HEK293 (cell line): Measurements from ENCODE around the gene CTRB1.

Experiments
- CTCF ChIA-PET: fragments of 350-600 bp; formaldehyde crosslinking; extraction: SDS; loops from one replicate; lab custom pipeline; 2021; ENCODE audit warnings: antibody characterized with exemption; lab: Yijun Ruan, JAX
- POLR2A ChIA-PET: fragments of 300-600 bp; formaldehyde crosslinking; extraction: SDS; loops from one replicate; lab custom pipeline; 2020; ENCODE audit warnings: antibody characterized with exemption, inconsistent platforms; lab: Yijun Ruan, JAX
- H3K27ac ChIP-seq: fragments of 200-500 bp; sonication (Bioruptor generic); 2 replicates; pipeline ENCODE4 v1.5.1; 2014; ENCODE audit warnings: low read depth, low read length, control low read depth, inconsistent platforms; ENCODE audit errors: extremely low read depth
- H3K36me3 ChIP-seq, 2 experiments: fragments of 200-500 bp in 1 of 2; sonication (Bioruptor generic) in 1 of 2; 1 replicate in 1 of 2; 2 replicates in 1 of 2; pipeline ENCODE4 v1.5.1; 2014 to 2017; ENCODE audit warnings: inconsistent platforms in 2 of 2, low read length in 2 of 2; ENCODE audit not compliant: control insufficient read depth in 2 of 2, insufficient read depth in 1 of 2
- H3K4me1 ChIP-seq: fragments of 200-500 bp; sonication (Bioruptor generic); 2 replicates; pipeline ENCODE4 v1.5.1; 2014; ENCODE audit warnings: mild to moderate bottlenecking, low read length, inconsistent platforms; ENCODE audit not compliant: control insufficient read depth, insufficient read depth
- H3K4me3 ChIP-seq: 2 replicates; pipeline ENCODE4 v1.5.1; 2011; ENCODE audit warnings: low read depth, mild to moderate bottlenecking, control low read depth, low read length, moderate library complexity
- H3K9me3 ChIP-seq: fragments of 200-500 bp; sonication (Bioruptor generic); 2 replicates; pipeline ENCODE4 v1.5.1; 2014; ENCODE audit warnings: low read depth, low read length, inconsistent platforms; ENCODE audit not compliant: control insufficient read depth, insufficient read depth
- AEBP2 ChIP-seq: fragments of 450-650 bp; formaldehyde crosslinking; IDR thresholded peaks from 2 replicates; pipeline ENCODE4 v1.5.1; 2016; ENCODE audit warnings: missing biosample characterization, missing genetic modification characterization, borderline replicate concordance
- KLF1 ChIP-seq: fragments of 450-650 bp; formaldehyde crosslinking; IDR thresholded peaks from 2 replicates; pipeline ENCODE4 v1.5.1; 2016; ENCODE audit warnings: missing biosample characterization, missing genetic modification characterization
- KLF9 ChIP-seq: fragments of 450-650 bp; formaldehyde crosslinking; IDR thresholded peaks from 2 replicates; pipeline ENCODE4 v1.5.1; 2016; ENCODE audit warnings: missing biosample characterization, missing genetic modification characterization, low read depth
- PRDM10 ChIP-seq: fragments of 450-650 bp; formaldehyde crosslinking; IDR thresholded peaks from 2 replicates; pipeline ENCODE4 v1.5.1; 2016; ENCODE audit warnings: missing biosample characterization, missing genetic modification characterization
- RBAK ChIP-seq: fragments of 450-650 bp; formaldehyde crosslinking; IDR thresholded peaks from 2 replicates; pipeline ENCODE4 v1.5.1; 2016; ENCODE audit warnings: missing biosample characterization, missing genetic modification characterization
- SALL2 ChIP-seq: fragments of 450-650 bp; formaldehyde crosslinking; IDR thresholded peaks from 2 replicates; pipeline ENCODE4 v1.5.0; 2017; ENCODE audit warnings: missing biosample characterization, mild to moderate bottlenecking, missing genetic modification characterization, borderline replicate concordance
- TRIM28 ChIP-seq: IDR thresholded peaks from 2 replicates; pipeline ENCODE4 v1.6.1; 2011; ENCODE audit warnings: low read length, control low read depth, borderline replicate concordance
- ZBTB1 ChIP-seq: fragments of 450-650 bp; formaldehyde crosslinking; IDR thresholded peaks from 2 replicates; pipeline ENCODE4 v1.5.1; 2016; ENCODE audit warnings: missing biosample characterization, missing genetic modification characterization
- ZBTB17 ChIP-seq: fragments of 450-650 bp; formaldehyde crosslinking; IDR thresholded peaks from 2 replicates; pipeline ENCODE4 v1.5.1; 2016; ENCODE audit warnings: missing biosample characterization, missing genetic modification characterization
- ZEB2 ChIP-seq: fragments of 450-650 bp; formaldehyde crosslinking; IDR thresholded peaks from 2 replicates; pipeline ENCODE4 v1.5.1; 2016; ENCODE audit warnings: missing biosample characterization, missing genetic modification characterization
- ZFHX2 ChIP-seq: fragments of 450-650 bp; formaldehyde crosslinking; conservative IDR thresholded peaks from 2 replicates; pipeline ENCODE4 v1.5.1; 2016; ENCODE audit warnings: missing biosample characterization, missing genetic modification characterization
- ZNF10 ChIP-seq: fragments of 450-650 bp; formaldehyde crosslinking; IDR thresholded peaks from 2 replicates; pipeline ENCODE4 v1.5.1; 2017; ENCODE audit warnings: missing biosample characterization, missing genetic modification characterization
- ZNF132 ChIP-seq: fragments of 450-650 bp; formaldehyde crosslinking; IDR thresholded peaks from 2 replicates; pipeline ENCODE4 v1.5.1; 2017; ENCODE audit warnings: missing biosample characterization, missing genetic modification characterization, borderline replicate concordance
- ZNF133 ChIP-seq: fragments of 450-650 bp; formaldehyde crosslinking; IDR thresholded peaks from 2 replicates; pipeline ENCODE4 v1.5.1; 2016; ENCODE audit warnings: missing biosample characterization, missing genetic modification characterization
- ZNF174 ChIP-seq: fragments of 450-650 bp; formaldehyde crosslinking; IDR thresholded peaks from 2 replicates; pipeline ENCODE4 v1.5.0; 2017; ENCODE audit warnings: missing biosample characterization, mild to moderate bottlenecking, missing genetic modification characterization
- ZNF202 ChIP-seq: fragments of 450-650 bp; formaldehyde crosslinking; IDR thresholded peaks from 2 replicates; pipeline ENCODE4 v1.5.1; 2016; ENCODE audit warnings: missing biosample characterization, missing genetic modification characterization, borderline replicate concordance
- ZNF24 ChIP-seq: fragments of 450-650 bp; formaldehyde crosslinking; IDR thresholded peaks from 2 replicates; pipeline ENCODE4 v1.5.1; 2016; ENCODE audit warnings: missing biosample characterization, missing genetic modification characterization
- ZNF266 ChIP-seq: fragments of 450-650 bp; formaldehyde crosslinking; IDR thresholded peaks from 2 replicates; pipeline ENCODE4 v1.5.1; 2016; ENCODE audit warnings: missing biosample characterization, missing genetic modification characterization, low read depth
- ZNF274 ChIP-seq, 2 experiments: fragments of 200-500 bp in 1 of 2; fragments of 450-650 bp in 1 of 2; sonication (Bioruptor generic) in 1 of 2; formaldehyde crosslinking in 1 of 2; IDR thresholded peaks; 2 replicates each; pipeline versions ENCODE4 v1.5.1 to v1.6.1; 2014 to 2016; ENCODE audit warnings: borderline replicate concordance in 1 of 2, inconsistent platforms in 1 of 2, low read length in 1 of 2, missing biosample characterization in 1 of 2, missing genetic modification characterization in 1 of 2
- ZNF280C ChIP-seq: fragments of 450-650 bp; formaldehyde crosslinking; IDR thresholded peaks from 2 replicates; pipeline ENCODE4 v1.5.1; 2016; ENCODE audit warnings: missing biosample characterization, missing genetic modification characterization
- ZNF354C ChIP-seq: fragments of 450-650 bp; formaldehyde crosslinking; IDR thresholded peaks from 2 replicates; pipeline ENCODE4 v1.5.1; 2016; ENCODE audit warnings: missing biosample characterization, missing genetic modification characterization, low read depth, borderline replicate concordance
- ZNF433 ChIP-seq: fragments of 450-650 bp; formaldehyde crosslinking; IDR thresholded peaks from 2 replicates; pipeline ENCODE4 v1.5.1; 2016; ENCODE audit warnings: missing biosample characterization, missing genetic modification characterization, low read depth
- ZNF529 ChIP-seq: fragments of 450-650 bp; formaldehyde crosslinking; IDR thresholded peaks from 2 replicates; pipeline ENCODE4 v1.5.1; 2017; ENCODE audit warnings: missing genetic modification characterization, missing biosample characterization; ENCODE audit not compliant: insufficient replicate concordance
- ZNF561 ChIP-seq: fragments of 450-650 bp; IDR thresholded peaks from 2 replicates; pipeline ENCODE4 v1.5.1; 2018; ENCODE audit warnings: missing biosample characterization, missing genetic modification characterization, borderline replicate concordance
- ZNF660 ChIP-seq: fragments of 450-650 bp; IDR thresholded peaks from 2 replicates; pipeline ENCODE4 v1.5.1; 2018; ENCODE audit warnings: missing biosample characterization, mild to moderate bottlenecking, missing genetic modification characterization
- ZNF777 ChIP-seq: fragments of 450-650 bp; formaldehyde crosslinking; IDR thresholded peaks from 2 replicates; pipeline ENCODE4 v1.5.1; 2017; ENCODE audit warnings: missing biosample characterization, missing genetic modification characterization, borderline replicate concordance
- ZNF785 ChIP-seq: fragments of 450-650 bp; formaldehyde crosslinking; IDR thresholded peaks from 2 replicates; pipeline ENCODE4 v1.5.1; 2016; ENCODE audit warnings: missing biosample characterization, missing genetic modification characterization
- ZXDB ChIP-seq: fragments of 450-650 bp; formaldehyde crosslinking; IDR thresholded peaks from 2 replicates; pipeline ENCODE4 v1.5.1; 2016; ENCODE audit warnings: missing biosample characterization, missing genetic modification characterization
- TF ChIP-seq, protein P1 (sequence below): fragments of 450-650 bp; formaldehyde crosslinking; IDR thresholded peaks from 2 replicates; pipeline ENCODE4 v1.5.1; 2016; ENCODE audit warnings: missing biosample characterization, missing genetic modification characterization

The CTRB1 gene

GRCh38 chr16:75169899-75170405 is 48.8 kb upstream of the CTRB1 start (continued):
- TF ChIP-seq ZNF24 (tag by site-specific recombination) (no peak), ZNF280C (tag by site-specific recombination) (no peak), ZNF202 (tag by site-specific recombination) (no peak), ZNF529 (tag by site-specific recombination) (no peak), ZNF10 (no peak), ZBTB17 (tag by site-specific recombination) (no peak), ZNF133 (tag by site-specific recombination) (no peak), TRIM28 (peak; percentile 83; the same call in 1 of the 2 replicates), ZNF274 (IDR thresholded peaks at IDR 0.05; ENCODE audit: low read length) (peak; percentile 77; the same call in 1 of the 2 replicates), ZNF274 (tag by site-specific recombination; IDR thresholded peaks at IDR 0.05; ENCODE audit: borderline replicate concordance) (peak; percentile 96), ZBTB1 (tag by site-specific recombination) (no peak), ZNF266 (no peak), ZNF660 (tag by site-specific recombination) (no peak), PRDM10 (tag by site-specific recombination) (no peak)
- TF ChIP-seq, protein P1, sequence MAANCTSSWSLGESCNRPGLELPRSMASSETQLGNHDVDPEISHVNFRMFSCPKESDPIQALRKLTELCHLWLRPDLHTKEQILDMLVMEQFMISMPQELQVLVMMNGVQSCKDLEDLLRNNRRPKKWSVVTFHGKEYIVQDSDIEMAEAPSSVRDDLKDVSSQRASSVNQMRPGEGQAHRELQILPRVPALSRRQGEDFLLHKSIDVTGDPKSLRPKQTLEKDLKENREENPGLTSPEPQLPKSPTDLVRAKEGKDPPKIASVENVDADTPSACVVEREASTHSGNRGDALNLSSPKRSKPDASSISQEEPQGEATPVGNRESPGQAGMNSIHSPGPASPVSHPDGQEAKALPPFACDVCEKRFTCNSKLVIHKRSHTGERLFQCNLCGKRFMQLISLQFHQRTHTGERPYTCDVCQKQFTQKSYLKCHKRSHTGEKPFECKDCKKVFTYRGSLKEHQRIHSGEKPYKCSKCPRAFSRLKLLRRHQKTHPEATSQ = no peak
- TF ChIP-seq, all 188 proteins: peak for 3

- H3K4me1 ChIP-seq = no peaks in the 10 kb centered on the region
- H3K36me3 ChIP-seq = peaks cover 8 to 35% of the 10 kb centered on the region in 2 experiments; a peak in 2 of 3 replicates
- no peaks in the 10 kb centered on the region; the same call in 1 of the 2 replicates for H3K9me3 ChIP-seq
- ChIA-PET POLR2A (no interaction called here), CTCF (no interaction called here)
- H3K27ac ChIP-seq = no peak overlapping the region
- H3K4me3 ChIP-seq = no peak overlapping the region
- no peak for TF ChIP-seq ZNF132 (tag by site-specific recombination)
- no peak for TF ChIP-seq AEBP2 (tag by site-specific recombination)
- TF ChIP-seq ZNF785 (tag by site-specific recombination) = no peak
- no peak for TF ChIP-seq ZNF777
- no peak for TF ChIP-seq KLF9 (tag by site-specific recombination)
- no peak for TF ChIP-seq SALL2 (tag by site-specific recombination)
- no peak for TF ChIP-seq ZXDB (tag by site-specific recombination)
- TF ChIP-seq RBAK (tag by site-specific recombination) = no peak
- no peak for TF ChIP-seq ZNF561 (tag by site-specific recombination)
- no peak for TF ChIP-seq ZNF529 (tag by site-specific recombination)
- TF ChIP-seq ZNF433 (tag by site-specific recombination) = no peak
- no peak for TF ChIP-seq ZFHX2 (tag by site-specific recombination)
- TF ChIP-seq ZNF354C (tag by site-specific recombination) = no peak
- no peak for TF ChIP-seq KLF1
- TF ChIP-seq ZEB2 (tag by site-specific recombination) = no peak
- TF ChIP-seq ZNF174 (tag by site-specific recombination) = no peak
- TF ChIP-seq ZNF266 = no peak
Measured at GRCh38 chr16:75172578-75172977, 46.2 kb upstream of the CTRB1 start.
